ENCODE data around the gene DCLK2. TPM values are rescaled to one million over a fixed set of nuclear protein-coding genes. Genes with fewer than 3 reads are reported as not detected.

The DCLK2 gene
- total and polyA plus RNA-seq, 2 of the 13 experiments (the other 11 are each of a cell fraction or from before 2014, with no cell fraction given): not detected

DNA sequence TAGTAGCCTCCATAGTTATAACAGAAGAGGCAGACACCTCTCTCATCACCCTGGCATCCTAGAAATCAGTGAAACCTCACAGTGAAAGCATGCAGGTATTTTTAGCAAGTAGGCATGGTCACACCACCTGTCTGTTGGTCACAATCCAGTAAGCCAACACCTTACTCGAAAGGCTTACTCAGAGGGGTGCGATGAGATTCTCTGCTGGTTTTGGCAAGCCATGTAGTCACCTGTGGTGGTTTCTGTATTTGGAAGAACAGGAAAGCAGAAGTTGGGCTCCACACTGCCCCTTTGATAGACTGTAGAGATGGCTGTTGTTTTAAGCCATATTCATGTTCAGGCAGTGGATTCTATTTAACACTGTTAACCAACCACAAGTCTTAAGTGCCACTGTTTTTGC lies 134.7 kb downstream of the DCLK2 start:
- no peak overlapping the region for H2AFZ ChIP-seq (ENCODE audit: low read length)
- no peaks in the 10 kb centered on the region; a peak in 1 of 5 replicates for H3K27me3 ChIP-seq (ENCODE audit: control insufficient read depth in 1 of 2, insufficient read depth in 2 of 2, low read length in 2 of 2)
- CTCF ChIA-PET (ENCODE audit: low intra/inter-chr PET ratio, low total read pairs): no interaction called here
- TF ChIP-seq ZNF431 (CRISPR knock-in tag; IDR thresholded peaks at IDR 0.05; ENCODE audit: borderline replicate concordance, low read depth): no peak
- TF ChIP-seq SAFB2 (CRISPR knock-in tag; IDR thresholded peaks at IDR 0.05; ENCODE audit: borderline replicate concordance, low read depth): no peak
- no peak for TF ChIP-seq ZNF891 (CRISPR knock-in tag; IDR thresholded peaks at IDR 0.05)
- no peak for TF ChIP-seq CCDC6 (CRISPR knock-in tag; IDR thresholded peaks at IDR 0.05)
- TF ChIP-seq HNF4A (CRISPR knock-in tag; IDR thresholded peaks at IDR 0.05): no peak
- no peak for TF ChIP-seq THAP8 (CRISPR knock-in tag; IDR thresholded peaks at IDR 0.05; ENCODE audit: borderline replicate concordance)
- TF ChIP-seq ZNF441 (CRISPR knock-in tag; IDR thresholded peaks at IDR 0.05; ENCODE audit: borderline replicate concordance): no peak
- TF ChIP-seq AFF4 (CRISPR knock-in tag; IDR thresholded peaks at IDR 0.05): no peak
- TF ChIP-seq EZH2 (conservative IDR thresholded peaks at IDR 0.05; ENCODE audit: low read depth, low read length): no peak
- no peak for TF ChIP-seq ZNF766 (CRISPR knock-in tag; IDR thresholded peaks at IDR 0.05; ENCODE audit: borderline replicate concordance)
- TF ChIP-seq MEF2D (CRISPR knock-in tag; IDR thresholded peaks at IDR 0.05): no peak
- no peak for TF ChIP-seq SMYD3 (CRISPR knock-in tag; IDR thresholded peaks at IDR 0.05)
- no peak for TF ChIP-seq ZNF138 (CRISPR knock-in tag; IDR thresholded peaks at IDR 0.05; ENCODE audit: low read depth)
- no peak for TF ChIP-seq ZNF567 (CRISPR knock-in tag; IDR thresholded peaks at IDR 0.05; ENCODE audit: borderline replicate concordance)
- no peak for TF ChIP-seq ZSCAN12 (CRISPR knock-in tag; IDR thresholded peaks at IDR 0.05)
- no peak overlapping the region for H3K9ac ChIP-seq (ENCODE audit: insufficient read depth, low read depth, low read length)
- BruUV-seq (replicated peaks): no TSS peak
- no peak for FAIRE-seq
- H4K20me1 ChIP-seq (ENCODE audit: insufficient read depth, low read length): no peaks in the 10 kb centered on the region
- no peak overlapping the region for H3K4me2 ChIP-seq (ENCODE audit: low read depth, low read length)
- no peak overlapping the region for H3K4me3 ChIP-seq (replicated peaks in 1 of 3; ENCODE audit: insufficient read depth in 1 of 3, low read depth in 2 of 3, low read length in 3 of 3)
- in situ Hi-C loops (cut with HindIII; ENCODE audit: extremely low pct_ligation_motif_present, low pct_unique_long_range_greater_than_20kb) (no loop called here), intact Hi-C loops (cut with micrococcal nuclease; ENCODE audit: unreplicated experiment) (no loop called here)
- H3K27ac ChIP-seq (ENCODE audit: extremely low read length, insufficient read depth, low read length): no peak overlapping the region
- no peaks in the 10 kb centered on the region for H3K4me1 ChIP-seq (ENCODE audit: insufficient read depth, low read length)
- WGBS (ENCODE audit: low lambda C conversion rate): no CpG with 5 or more reads among the region's 2 CpGs
- ATAC-seq: no peak
- H3K36me3 ChIP-seq (replicated peaks in 1 of 2; ENCODE audit: control insufficient read depth in 1 of 2, insufficient read depth in 2 of 2, low read length in 2 of 2): no peaks in the 10 kb centered on the region
- H3K9me3 ChIP-seq (ENCODE audit: low read length): no peaks in the 10 kb centered on the region
- DNase-seq (ENCODE audit: low spot score): no peak
- POLR2A ChIA-PET: no interaction called here
- H3K79me2 ChIP-seq (ENCODE audit: insufficient read depth, low read length): no peaks in the 10 kb centered on the region
